Neutrophil (primary cell): ENCODE measurements around the gene GPR4.

Source experiments
- H3K27ac ChIP-seq: fragments of 200-600 bp; sonication (generic); 2 replicates; pipeline ENCODE4 v1.5.1; 2016; ENCODE audit warnings: mild to moderate bottlenecking, moderate library complexity
- H3K27me3 ChIP-seq: fragments of 200-600 bp; sonication (generic); 2 replicates; pipeline ENCODE4 v1.6.0; 2016; ENCODE audit warnings: mild to moderate bottlenecking
- H3K36me3 ChIP-seq: fragments of 200-600 bp; sonication (generic); 2 replicates; pipeline ENCODE4 v1.5.1; 2017
- H3K4me1 ChIP-seq, 2 experiments: fragments of 200-600 bp in 1 of 2; sonication (generic) in 1 of 2; 1 replicate in 1 of 2; 2 replicates in 1 of 2; pipeline versions ENCODE4 v1.5.1 to v1.6.1; 2013 to 2016; ENCODE audit warnings: low read depth in 1 of 2, low read length in 1 of 2, mild to moderate bottlenecking in 1 of 2, moderate library complexity in 1 of 2; ENCODE audit not compliant: control insufficient read depth in 1 of 2, insufficient read depth in 1 of 2
- H3K4me3 ChIP-seq, 2 experiments: fragments of 200-600 bp in 1 of 2; sonication (generic) in 1 of 2; 1 replicate in 1 of 2; 2 replicates in 1 of 2; pipeline ENCODE4 v1.5.1; 2013 to 2016; ENCODE audit warnings: low read depth in 1 of 2, low read length in 1 of 2, mild to moderate bottlenecking in 1 of 2, moderate library complexity in 1 of 2
- H3K9me3 ChIP-seq: fragments of 200-600 bp; sonication (generic); 2 replicates; pipeline ENCODE4 v1.5.1; 2016
- CTCF ChIP-seq: fragments of 200-600 bp; sonication (generic); IDR thresholded peaks from 2 replicates; pipeline ENCODE4 v1.5.1; 2016; ENCODE audit warnings: antibody characterized with exemption

Gene GPR4

GRCh38 chr19:45601524-45602374, at the start of gene GPR4:
Gene GPR4 (minus strand): TSS chr19:45602212. CDS start chr19:45591866, 10,346 bp downstream.
- peaks cover 50 to 54% of the 10 kb centered on the region in 2 experiments for H3K4me1 ChIP-seq
- no peak within 1 kb of the TSS for H3K27ac ChIP-seq
- no peak for TF ChIP-seq CTCF
- peaks cover 57% of the 10 kb centered on the region for H3K27me3 ChIP-seq
- H3K9me3 ChIP-seq: no peaks in the 10 kb centered on the region
- H3K36me3 ChIP-seq: no peaks in the 10 kb centered on the region
- H3K4me3 ChIP-seq: peak within 1 kb of the TSS in 1 of 2 experiments; percentile 24

- Histone ChIP-seq H3K36me3 (no peaks in the 10 kb centered on the region), H3K4me3 (no peak overlapping the region), H3K27ac (no peak overlapping the region), H3K4me1 (peaks cover 4 to 5% of the 10 kb centered on the region in 2 experiments), H3K9me3 (no peaks in the 10 kb centered on the region), H3K27me3 (peaks cover 39% of the 10 kb centered on the region)
- TF ChIP-seq CTCF: no peak
Measured at GRCh38 chr19:45650722-45651121, 48.7 kb upstream of the GPR4 start.

GRCh38 chr19:45646345-45646698, 44.3 kb upstream of the GPR4 start:
- peaks cover 57% of the 10 kb centered on the region for H3K27me3 ChIP-seq
- no peak overlapping the region for H3K4me3 ChIP-seq
- no peaks in the 10 kb centered on the region for H3K36me3 ChIP-seq
- no peaks in the 10 kb centered on the region for H3K9me3 ChIP-seq
- H3K27ac ChIP-seq: no peak overlapping the region
- peaks cover 27 to 28% of the 10 kb centered on the region in 2 experiments for H3K4me1 ChIP-seq
- no peak for TF ChIP-seq CTCF

GRCh38 chr19:45645631-45646344, 43.8 kb upstream of the GPR4 start:
- Histone ChIP-seq H3K27me3 (peaks cover 57% of the 10 kb centered on the region), H3K9me3 (no peaks in the 10 kb centered on the region), H3K27ac (no peak overlapping the region), H3K36me3 (no peaks in the 10 kb centered on the region), H3K4me1 (peaks cover 32 to 33% of the 10 kb centered on the region in 2 experiments), H3K4me3 (no peak overlapping the region)
- TF ChIP-seq CTCF: no peak

- Histone ChIP-seq H3K4me1 (peaks cover 34 to 38% of the 10 kb centered on the region in 2 experiments), H3K36me3 (no peaks in the 10 kb centered on the region), H3K9me3 (no peaks in the 10 kb centered on the region), H3K4me3 (no peak overlapping the region), H3K27ac (no peak overlapping the region), H3K27me3 (peaks cover 54% of the 10 kb centered on the region)
- TF ChIP-seq CTCF: no peak
Measured at GRCh38 chr19:45645068-45645630, 43.1 kb upstream of the GPR4 start.
